HG03064 (cell line): ENCODE results near the gene RAPH1.

ENCODE experiments used
- ATAC-seq: cut with Tn5 transposase; IDR thresholded peaks from one replicate; pipeline ENCODE4 v1.9.1; 2021; ENCODE audit warnings: low read depth; ENCODE audit not compliant: unreplicated experiment

RAPH1 gene, protein sequence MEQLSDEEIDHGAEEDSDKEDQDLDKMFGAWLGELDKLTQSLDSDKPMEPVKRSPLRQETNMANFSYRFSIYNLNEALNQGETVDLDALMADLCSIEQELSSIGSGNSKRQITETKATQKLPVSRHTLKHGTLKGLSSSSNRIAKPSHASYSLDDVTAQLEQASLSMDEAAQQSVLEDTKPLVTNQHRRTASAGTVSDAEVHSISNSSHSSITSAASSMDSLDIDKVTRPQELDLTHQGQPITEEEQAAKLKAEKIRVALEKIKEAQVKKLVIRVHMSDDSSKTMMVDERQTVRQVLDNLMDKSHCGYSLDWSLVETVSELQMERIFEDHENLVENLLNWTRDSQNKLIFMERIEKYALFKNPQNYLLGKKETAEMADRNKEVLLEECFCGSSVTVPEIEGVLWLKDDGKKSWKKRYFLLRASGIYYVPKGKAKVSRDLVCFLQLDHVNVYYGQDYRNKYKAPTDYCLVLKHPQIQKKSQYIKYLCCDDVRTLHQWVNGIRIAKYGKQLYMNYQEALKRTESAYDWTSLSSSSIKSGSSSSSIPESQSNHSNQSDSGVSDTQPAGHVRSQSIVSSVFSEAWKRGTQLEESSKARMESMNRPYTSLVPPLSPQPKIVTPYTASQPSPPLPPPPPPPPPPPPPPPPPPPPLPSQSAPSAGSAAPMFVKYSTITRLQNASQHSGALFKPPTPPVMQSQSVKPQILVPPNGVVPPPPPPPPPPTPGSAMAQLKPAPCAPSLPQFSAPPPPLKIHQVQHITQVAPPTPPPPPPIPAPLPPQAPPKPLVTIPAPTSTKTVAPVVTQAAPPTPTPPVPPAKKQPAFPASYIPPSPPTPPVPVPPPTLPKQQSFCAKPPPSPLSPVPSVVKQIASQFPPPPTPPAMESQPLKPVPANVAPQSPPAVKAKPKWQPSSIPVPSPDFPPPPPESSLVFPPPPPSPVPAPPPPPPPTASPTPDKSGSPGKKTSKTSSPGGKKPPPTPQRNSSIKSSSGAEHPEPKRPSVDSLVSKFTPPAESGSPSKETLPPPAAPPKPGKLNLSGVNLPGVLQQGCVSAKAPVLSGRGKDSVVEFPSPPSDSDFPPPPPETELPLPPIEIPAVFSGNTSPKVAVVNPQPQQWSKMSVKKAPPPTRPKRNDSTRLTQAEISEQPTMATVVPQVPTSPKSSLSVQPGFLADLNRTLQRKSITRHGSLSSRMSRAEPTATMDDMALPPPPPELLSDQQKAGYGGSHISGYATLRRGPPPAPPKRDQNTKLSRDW

DNA sequence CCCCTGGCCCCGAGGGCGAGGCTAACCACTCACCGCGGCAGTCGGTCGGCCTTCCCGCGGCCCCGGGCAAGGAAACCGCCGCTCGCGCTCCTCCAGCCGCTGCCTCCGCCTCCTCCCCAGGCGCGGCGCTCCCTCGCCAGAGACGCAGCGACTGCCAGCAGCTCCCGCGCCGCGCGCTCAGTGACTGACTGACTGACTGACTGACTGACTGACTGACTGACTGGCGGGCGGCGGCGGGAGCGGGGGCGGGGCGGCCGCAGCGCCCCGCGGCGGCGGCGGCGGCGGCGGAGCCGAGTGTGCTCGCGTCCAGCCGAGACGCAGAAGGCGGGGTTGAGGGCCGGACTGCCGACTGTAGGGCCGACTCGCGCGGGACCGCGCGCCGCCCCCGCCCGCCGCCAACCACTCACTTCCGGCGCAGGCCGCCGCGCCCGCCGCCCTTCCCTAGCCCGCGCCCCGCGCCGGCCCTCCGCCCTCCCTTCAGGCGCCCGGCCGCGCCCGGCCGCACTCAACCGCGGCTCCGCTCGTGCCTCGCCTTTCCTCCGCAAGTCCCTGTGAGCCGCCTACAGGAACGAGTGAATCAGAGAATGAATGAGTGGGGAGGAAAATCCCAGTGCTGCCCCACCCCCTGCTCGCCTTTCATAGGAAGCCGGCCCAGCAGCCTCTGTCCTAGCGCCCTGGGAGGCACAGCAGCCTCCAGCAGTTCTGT, at the start of gene RAPH1:
Gene RAPH1 (minus strand): TSS at position 224 of the 706 bp plus-strand sequence. CDS start 39,948 bp downstream, outside the sequence.
- no peak for ATAC-seq

DNA sequence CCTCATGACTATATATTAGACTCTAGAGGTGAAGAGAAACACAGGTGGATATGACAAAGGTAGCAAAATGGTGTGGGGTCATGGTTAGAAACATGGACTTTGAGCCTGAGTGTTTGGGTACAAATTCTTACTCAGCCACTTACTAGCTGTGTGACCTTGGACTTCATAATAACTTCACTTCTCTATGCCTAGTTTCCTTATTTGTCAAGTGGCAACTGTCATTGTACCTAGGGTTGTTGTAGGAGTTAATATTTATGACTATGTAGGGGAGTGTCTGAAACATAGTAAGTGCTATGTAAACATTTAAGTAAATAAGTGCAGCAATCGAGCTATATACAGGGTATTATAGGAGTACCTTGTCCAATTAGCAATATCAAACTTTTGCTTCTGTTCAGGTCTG, 49.7 kb upstream of the RAPH1 start:
- no peak for ATAC-seq

DNA sequence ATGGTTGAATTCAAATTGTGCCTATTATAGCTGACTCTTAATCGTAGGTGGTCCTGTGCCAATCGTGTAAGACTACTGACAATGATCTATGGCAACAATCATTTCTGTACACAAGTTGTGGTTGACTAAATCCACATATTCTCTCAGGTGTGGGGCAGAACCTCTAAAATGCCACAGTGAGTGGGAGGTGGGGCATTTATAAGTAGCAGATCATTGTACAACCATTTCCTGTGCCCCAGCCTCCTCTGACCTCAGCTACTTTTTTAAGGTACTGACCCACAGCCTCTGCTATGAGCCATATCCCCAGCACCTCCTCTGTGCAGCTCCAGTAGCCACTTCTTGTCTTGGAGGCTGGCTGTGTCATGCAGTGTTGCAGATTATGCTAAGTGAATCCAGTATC, 48.6 kb upstream of the RAPH1 start:
- ATAC-seq = peak; percentile 40

DNA sequence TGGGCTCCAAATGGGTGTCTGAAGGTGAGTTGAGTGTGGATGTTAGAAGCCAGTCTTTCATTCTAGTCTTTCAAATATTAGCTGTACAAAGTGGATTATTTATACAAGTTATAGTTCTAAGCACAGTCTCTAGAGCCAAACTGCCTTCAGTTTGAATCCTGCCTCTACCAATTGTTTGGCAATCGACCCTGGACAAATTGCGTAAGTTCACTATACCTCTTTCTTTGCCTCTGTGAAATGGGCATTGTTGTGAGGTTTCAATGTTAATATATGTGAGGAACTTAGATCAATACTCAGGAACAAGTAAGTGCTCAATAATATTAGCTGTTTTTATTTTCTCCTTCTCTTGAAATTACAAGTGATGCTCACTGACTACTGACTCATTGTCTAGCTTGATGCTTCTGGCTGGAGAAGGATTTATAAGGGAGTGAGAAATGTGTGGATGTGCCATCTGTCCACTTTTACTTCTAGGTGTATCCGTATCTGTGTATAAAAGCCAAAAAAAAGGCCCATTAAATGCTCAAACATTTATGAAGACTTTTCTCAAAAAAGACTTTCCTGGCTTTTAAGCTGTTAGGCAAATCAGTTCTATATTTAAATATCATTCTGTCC, 48.1 kb upstream of the RAPH1 start:
- no peak for ATAC-seq

DNA sequence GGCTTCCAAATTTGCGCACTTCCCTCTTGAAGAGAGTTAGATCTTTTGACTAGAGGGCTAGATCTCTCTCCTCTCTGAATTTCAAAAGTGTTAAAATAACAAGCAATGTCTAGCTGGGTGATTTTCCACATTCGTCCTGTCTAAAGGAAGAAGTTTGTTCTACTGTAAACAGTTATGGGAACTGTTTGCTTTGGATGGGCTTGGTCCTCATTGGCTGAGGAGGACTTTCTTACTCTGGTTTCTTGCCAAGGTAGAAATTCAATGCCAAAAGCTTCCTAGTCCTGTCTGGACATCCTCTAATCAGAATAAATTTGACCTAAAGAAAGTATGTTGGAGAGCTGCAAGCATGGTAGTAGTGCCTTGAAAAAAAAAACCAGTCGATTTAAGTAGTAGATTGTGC, 47.4 kb upstream of the RAPH1 start:
- ATAC-seq = no peak

DNA sequence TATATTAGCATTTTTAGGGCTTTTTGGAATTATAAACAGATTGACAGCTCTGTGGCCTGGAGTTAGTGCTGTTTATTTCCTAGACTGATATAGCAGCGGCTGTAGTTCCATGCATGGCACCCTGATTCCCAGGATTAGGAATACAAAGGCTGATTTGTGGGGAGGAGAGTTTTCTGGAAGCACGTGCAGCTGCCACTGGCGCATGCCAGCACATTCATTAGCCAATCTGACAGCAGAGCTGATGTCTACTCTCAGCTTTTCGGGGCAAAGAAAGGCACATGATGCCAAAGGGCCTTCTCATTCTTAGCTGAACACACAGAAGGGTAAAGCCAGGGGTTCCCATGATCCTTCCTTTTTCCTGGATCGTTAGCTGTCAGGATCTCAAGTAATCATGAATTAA, 45.7 kb upstream of the RAPH1 start:
- no peak for ATAC-seq

DNA sequence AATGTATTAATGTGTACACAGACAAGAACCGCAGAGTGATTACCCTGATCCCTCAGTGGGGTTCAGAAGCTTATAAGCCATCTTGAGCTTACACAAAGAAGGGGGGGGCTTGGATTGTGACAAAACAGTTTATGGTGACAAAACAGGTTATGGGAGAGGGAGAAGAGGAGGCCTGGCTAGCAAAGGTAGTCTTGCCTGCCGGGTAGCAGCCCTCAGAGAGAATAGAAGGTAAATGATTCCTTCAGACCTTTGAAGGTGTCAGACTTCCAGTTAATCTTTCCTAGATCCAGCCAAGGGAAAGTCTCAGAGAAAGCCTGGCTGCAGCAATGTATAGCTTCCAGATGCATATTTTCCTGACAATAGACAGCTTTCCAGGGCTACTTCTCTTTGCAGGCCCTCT, 44.6 kb upstream of the RAPH1 start:
- no peak for ATAC-seq

DNA sequence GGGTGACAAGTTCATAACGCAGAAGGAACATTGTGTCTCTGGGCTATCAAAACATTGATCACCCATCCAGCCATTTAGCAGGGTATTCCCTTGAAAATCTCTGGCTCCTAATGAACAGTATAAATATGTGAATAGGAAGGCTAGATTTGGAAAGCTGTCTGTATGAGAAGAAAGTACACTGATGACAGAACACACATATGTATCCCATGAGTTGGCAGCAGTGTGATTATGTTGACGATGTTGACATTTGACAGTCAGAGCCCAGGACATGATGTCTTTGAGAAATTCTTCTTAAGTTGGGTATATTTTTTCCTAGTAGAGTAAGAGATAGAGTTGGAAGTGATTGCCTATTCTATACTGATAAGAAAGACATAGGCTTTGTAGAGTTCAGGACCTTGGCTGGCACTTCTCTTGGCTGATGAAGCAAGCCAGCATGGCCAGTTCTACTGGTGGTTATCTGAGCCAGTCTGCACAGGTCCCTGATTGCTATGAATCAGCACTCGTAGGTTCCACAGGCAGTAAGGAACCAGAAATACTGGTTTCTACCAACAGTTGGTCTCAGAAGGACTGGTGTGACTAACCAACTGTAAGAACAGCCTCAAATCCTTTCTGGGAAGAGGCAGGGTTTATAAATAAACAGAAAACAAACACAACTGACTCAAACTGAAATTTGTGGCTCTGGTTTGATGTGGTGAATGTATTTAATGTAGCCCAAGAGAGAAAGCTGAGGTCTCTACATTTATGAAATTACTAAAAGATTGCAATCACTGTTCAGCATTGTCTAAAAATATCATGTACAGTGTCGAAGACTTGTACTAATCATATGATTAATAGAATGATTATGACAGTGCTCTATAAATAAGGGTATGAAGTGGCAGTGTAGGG, 43.9 kb upstream of the RAPH1 start:
- peak; percentile 95 for ATAC-seq

DNA sequence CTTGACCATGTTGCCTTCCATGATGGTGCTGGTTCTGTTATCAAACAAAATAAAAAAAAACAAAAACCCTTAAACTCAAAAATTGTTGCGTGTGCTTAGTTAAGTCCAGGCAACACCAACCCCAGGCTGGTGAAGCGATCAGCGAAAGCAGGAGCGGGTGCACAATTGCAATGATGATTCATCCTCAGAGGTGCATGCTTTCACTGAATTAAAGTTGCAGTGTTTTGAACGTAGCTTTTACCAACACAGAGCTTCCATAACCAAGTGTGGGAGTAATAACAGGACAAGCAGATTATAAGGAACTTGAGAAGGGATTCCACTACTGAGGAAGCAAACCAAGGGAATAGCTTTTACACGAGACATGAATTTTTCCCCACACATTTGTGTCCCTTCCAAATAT, 39.7 kb upstream of the RAPH1 start:
- no peak for ATAC-seq

DNA sequence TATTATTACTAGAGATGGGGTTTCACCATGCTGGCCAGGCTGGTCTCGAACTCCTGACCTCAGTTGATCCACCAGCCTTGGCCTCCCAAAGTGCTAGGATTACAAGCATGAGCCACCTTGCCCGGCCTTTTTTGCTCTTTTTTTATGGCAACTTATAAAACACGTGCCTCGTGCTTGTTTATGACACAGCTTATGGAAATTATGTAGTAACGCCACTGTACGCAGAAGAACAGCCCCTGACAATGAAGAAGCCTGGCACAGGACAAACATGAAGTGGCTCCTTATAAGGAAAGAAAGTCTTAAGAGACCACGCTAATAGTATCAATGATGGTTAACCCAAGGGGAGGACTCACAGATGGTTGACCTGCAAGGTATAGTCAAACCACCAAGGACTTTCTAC, 37.2 kb upstream of the RAPH1 start:
- ATAC-seq = no peak

DNA sequence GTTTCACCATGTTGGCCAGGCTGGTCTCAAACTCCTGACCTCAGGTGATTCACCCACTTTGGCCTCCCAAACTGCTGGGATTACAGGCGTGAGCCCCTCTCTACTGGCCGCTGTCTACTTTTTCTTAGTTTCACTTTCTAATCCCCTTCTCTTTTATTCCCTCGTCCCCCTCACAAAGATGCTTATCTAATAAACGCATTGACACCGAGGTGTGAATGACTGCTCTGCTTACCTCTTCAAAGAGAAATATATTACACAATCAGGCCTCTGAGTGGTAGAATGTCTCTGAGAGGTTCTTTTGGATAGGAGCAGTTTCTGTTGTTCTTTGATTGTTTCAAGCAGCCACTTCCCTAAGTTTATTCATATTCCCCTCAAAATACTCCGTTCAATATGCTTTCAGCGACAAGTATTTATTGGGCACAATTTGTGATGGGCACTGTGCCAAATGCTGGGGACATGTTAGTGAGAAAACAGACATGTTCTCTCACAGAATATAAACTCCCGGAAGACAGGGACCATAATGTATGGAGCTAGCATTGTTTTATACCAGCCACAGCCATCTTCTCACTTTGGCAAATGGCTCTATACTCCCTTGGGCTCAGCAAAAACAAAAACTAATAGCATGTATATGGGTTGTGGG, 34.7 kb upstream of the RAPH1 start:
- no peak for ATAC-seq

DNA sequence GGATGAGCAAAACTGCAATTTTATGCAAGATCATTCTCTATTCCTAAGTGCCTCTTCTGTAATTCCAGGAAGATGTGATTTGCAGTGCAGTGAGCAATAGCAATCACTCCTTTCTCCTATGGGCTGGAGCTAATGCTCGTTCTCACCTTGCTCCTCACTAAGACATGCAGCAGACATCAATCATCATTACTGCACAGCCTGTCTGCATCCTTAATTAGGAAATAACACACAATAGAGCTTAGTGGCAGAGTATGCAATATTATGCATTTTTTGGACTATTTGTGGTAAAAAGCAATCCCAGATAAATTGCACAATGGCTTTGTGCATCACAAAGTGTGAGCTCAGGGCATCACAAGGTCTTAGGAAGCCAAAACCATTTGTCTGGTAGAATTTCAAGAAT, 32.6 kb upstream of the RAPH1 start:
- no peak for ATAC-seq

DNA sequence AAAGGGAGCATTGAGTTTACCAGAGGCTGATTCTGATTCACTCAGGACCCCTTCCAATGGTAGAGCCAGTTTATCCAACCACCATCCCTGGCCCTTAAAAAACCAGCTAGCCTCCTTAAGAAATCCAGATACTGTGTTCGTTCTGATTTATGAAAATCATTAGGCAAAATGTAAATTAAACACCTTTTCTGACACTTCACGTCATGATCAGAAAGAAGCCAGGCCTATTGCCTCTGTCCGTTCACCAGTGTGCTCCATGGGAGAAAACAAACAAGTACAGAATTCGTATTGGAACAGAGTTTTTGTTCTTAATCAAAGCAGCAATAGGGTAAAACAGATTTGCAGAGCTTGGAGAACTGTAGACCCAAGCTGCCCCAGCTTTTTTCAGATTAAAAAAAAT, 31.1 kb upstream of the RAPH1 start:
- ATAC-seq = no peak

DNA sequence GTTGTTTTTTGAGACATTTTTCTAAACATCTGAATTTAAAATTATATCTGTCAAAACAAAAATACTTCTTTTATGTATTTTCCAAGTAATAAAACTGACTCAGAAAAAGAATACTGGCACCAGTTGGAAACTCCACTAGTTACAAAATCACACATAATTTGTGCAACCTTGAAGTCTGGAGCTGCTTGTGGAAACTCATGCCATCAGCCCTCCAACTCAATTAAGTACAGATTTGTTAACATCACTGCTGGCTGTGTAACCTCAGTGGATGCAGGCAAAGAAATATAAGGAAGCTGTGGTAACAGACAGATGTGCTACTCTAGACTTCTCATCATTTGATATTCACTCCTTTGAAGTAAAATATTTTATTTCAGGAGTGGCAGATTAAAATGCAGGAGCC, 30.0 kb upstream of the RAPH1 start:
- ATAC-seq = no peak

DNA sequence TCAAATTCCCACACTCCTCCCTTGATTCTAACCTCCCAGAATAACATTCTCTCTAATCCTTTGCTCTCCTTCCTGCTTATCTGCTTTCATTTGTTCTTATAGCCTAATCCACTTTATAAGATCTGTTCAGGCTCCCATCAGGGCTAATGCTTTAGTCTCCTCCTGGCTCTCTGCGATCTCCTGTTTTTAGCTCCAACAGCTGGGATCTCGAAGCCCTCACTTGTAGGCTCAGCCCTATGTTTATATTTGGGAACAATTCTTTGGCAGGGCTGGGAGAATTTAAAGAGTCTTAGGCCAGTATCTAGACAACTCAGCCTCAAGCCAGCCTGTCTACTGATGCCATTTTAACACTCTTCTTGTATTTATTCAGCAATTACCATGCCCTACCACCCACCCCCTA, 27.2 kb upstream of the RAPH1 start:
- ATAC-seq = no peak

DNA sequence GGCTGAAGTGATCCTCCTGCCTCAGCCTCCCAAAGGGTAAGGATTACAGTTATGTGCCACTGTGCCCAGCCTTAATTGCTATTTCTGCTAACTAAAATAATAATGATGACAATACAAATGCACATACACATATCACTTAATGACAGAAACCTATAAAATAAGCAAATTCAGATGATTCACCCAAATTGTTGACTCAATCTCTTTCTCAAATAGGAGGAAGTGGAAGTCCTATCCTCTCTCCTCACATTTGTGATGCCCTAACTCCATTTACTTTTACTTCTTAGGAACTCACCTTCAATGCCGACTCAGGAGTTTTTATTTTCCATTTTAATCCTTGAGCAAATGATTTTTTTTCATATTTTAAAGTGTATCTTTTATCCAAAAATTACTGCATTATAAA, 24.5 kb upstream of the RAPH1 start:
- ATAC-seq = no peak

DNA sequence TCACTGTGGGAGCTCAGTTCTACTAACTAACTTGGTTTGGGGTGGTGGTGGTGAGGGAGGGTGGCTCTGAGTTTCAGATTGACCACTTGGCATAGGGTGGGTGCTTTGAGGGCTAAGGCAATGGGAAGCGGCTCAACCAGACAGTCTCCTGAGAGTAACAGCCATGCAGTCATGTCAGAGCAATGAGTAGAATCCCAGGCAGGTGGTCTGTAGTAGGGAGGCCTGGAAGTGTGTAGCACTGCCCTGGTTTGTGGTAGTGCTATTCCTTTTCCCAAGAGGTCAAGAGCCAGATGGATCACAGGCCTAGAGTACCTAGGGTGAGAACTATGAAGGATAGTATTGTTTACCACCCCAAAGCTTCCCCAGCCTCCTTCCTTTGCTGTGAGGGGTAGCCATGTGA, 18.7 kb upstream of the RAPH1 start:
- ATAC-seq = no peak

DNA sequence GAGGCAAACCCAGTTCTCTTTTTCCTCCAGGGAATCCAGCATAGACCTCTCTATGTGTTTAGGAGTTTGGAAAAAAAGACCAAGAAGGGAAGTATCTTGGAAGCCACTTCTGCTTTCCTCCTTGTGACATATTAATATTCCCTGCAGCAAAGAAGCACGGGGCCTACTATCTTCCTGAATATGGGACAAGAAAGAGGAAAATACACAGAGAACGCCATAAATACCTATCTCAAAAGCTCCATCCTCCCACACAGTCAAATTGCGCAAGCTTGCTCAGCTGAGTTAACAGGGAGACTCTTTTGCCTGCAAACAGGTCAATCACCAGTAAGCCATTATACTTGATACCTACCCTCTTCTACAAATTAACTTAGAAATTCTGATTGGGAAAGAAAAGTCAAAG, 16.7 kb upstream of the RAPH1 start:
- no peak for ATAC-seq

DNA sequence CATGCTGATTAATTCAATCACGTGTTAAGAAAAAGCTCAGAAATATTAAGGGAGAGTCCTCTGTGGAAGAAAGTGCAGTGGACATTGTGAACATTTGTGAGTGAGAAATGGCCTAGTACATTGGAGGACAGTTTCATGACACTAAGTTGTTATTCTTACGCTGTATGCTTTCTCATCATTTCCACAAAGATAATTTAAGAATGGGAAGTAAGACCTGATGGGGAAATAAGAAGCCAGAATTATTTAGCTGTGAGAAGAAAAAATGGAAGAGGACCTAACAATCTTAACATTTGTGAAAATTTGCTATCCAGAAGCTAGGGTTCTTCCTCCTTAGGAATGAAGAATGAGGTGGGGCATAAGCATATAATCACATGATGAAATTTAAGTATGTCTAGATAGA, 15.2 kb upstream of the RAPH1 start:
- no peak for ATAC-seq
